ENCODE results near the gene SH3RF3. TPM values are rescaled to one million over a fixed set of nuclear protein-coding genes. Genes with fewer than 3 reads are reported as not detected.

SH3RF3 gene
- polyA plus RNA-seq, 2 donors: 1.1 to 1.3 TPM

DNA sequence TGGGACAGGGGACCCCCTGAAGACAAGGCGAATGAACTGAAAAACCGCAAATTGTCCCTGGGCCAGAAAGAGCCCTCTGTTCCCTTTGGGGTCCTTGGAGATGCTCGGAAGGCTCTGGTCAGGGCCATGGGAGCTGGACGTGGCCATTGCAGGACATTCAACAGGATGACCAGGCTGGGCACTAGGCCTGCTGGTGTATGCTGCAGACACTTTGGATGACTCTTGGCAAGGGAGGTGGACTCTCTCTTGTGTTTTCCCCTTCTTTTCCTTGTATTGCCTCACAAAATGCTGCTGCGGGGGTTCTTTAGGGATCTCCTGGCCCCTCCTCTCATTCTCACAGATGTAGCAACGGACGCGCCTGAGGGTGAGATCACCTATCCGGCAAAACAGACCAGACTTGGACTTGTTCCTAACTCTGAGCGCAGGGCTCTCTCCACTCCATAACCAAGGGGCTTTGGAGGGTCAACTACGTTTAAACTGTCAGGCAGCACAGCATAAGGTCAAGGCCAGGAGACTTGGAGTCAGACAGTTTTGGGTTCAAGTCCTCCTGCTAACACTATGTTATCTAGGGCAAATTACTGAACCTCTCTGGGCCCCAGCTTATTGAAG lies 41.8 kb upstream of the SH3RF3 start:
- no peaks in the 10 kb centered on the region for H3K4me1 ChIP-seq (ENCODE audit: control insufficient read depth in 2 of 2, insufficient read depth in 2 of 2, low read length in 1 of 2)
- no peaks in the 10 kb centered on the region for H3K9me3 ChIP-seq (ENCODE audit: control insufficient read depth in 2 of 2, insufficient read depth in 1 of 2, low read depth in 1 of 2, low read length in 1 of 2)
- no peaks in the 10 kb centered on the region for H3K27me3 ChIP-seq (ENCODE audit: control insufficient read depth in 1 of 2, insufficient read depth in 2 of 2, low read length in 2 of 2)
- 94 to 95% methylated on average over 11 of the region's 11 CpGs for WGBS, 2 donors
- H3K27ac ChIP-seq (ENCODE audit: low read depth in 2 of 2, low read length in 1 of 2): no peak overlapping the region
- no peak overlapping the region for H3K4me3 ChIP-seq (ENCODE audit: low read depth in 1 of 2, low read length in 2 of 2)
- no peaks in the 10 kb centered on the region for H3K36me3 ChIP-seq (ENCODE audit: control insufficient read depth in 2 of 2, insufficient read depth in 2 of 2, low read length in 1 of 2)

DNA sequence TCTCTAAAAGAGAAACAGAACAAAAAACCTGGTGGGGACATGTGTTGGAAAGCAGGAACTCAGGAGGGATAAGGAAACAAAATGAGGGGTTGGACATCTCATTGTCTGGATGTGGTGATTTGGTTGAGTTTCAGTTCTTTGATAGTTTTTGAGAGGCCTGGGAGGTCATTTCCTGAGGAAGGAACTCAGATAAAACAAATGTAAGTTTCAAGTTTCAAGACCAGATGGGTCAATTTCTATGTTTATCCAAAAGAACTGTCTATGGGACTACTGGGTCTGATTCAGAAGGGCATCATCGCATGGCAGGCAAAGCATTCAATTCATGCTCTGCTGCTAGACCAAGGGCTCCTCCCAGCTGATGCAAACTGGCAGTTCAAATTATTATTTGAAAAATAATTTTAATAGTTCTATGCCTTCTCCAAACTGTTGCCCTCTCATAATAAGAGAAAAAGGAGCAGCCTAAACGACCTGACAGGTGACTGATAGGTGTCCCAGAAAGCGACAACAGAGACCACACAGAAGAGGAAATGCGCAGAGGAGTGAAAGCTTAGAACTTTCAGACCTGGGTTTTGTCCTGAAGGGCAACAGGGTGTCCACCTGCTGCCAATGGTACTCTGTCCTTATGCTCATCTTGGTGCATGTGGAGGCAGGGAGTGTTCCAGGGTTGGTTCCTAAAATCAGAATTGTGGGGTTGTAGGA lies 39.3 kb upstream of the SH3RF3 start:
- no peaks in the 10 kb centered on the region for H3K36me3 ChIP-seq (ENCODE audit: control insufficient read depth in 2 of 2, insufficient read depth in 2 of 2, low read length in 1 of 2)
- H3K4me3 ChIP-seq (ENCODE audit: low read depth in 1 of 2, low read length in 2 of 2): no peak overlapping the region
- H3K4me1 ChIP-seq (ENCODE audit: control insufficient read depth in 2 of 2, insufficient read depth in 2 of 2, low read length in 1 of 2): no peaks in the 10 kb centered on the region
- no peaks in the 10 kb centered on the region for H3K9me3 ChIP-seq (ENCODE audit: control insufficient read depth in 2 of 2, insufficient read depth in 1 of 2, low read depth in 1 of 2, low read length in 1 of 2)
- 82 to 83% methylated on average over 4 of the region's 4 CpGs for WGBS, 2 donors
- H3K27me3 ChIP-seq (ENCODE audit: control insufficient read depth in 1 of 2, insufficient read depth in 2 of 2, low read length in 2 of 2): no peaks in the 10 kb centered on the region
- no peak overlapping the region for H3K27ac ChIP-seq (ENCODE audit: low read depth in 2 of 2, low read length in 1 of 2)

GRCh38 chr2:109091526-109091925 lies 37.5 kb upstream of the SH3RF3 start:
- Histone ChIP-seq H3K36me3 (ENCODE audit: control insufficient read depth in 2 of 2, insufficient read depth in 2 of 2, low read length in 1 of 2) (no peaks in the 10 kb centered on the region), H3K9me3 (ENCODE audit: control insufficient read depth in 2 of 2, insufficient read depth in 1 of 2, low read depth in 1 of 2, low read length in 1 of 2) (no peaks in the 10 kb centered on the region), H3K27ac (ENCODE audit: low read depth in 2 of 2, low read length in 1 of 2) (no peak overlapping the region), H3K4me1 (ENCODE audit: control insufficient read depth in 2 of 2, insufficient read depth in 2 of 2, low read length in 1 of 2) (no peaks in the 10 kb centered on the region), H3K4me3 (ENCODE audit: low read depth in 1 of 2, low read length in 2 of 2) (no peak overlapping the region), H3K27me3 (ENCODE audit: control insufficient read depth in 1 of 2, insufficient read depth in 2 of 2, low read length in 2 of 2) (no peaks in the 10 kb centered on the region)
- WGBS, 2 donors: 90 to 93% methylated on average over 4 of the region's 4 CpGs

DNA sequence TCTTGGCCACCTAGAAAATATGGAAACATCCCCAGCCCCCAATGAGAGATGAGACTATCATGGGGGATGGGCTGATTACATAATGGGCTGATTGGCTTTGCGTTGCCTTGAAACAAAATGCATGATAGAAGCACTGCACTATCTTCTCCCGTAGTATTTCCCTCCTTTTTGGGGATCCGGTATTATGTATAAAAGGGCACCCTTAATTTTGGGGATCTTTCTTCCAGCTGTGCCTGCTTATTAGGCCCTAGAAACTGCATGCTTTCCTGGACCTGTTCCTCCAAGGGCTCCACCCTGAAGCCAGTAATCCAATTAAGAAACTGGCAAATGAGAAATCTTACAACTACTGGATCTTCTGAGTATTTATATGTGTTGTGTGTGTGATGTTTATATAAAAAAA lies 34.9 kb upstream of the SH3RF3 start:
- no peak overlapping the region for H3K4me3 ChIP-seq (ENCODE audit: low read depth in 1 of 2, low read length in 2 of 2)
- whole genome bisulfite sequencing, 2 donors: 93 to 95% methylated on average over 3 of the region's 3 CpGs
- no peaks in the 10 kb centered on the region for H3K27me3 ChIP-seq (ENCODE audit: control insufficient read depth in 1 of 2, insufficient read depth in 2 of 2, low read length in 2 of 2)
- no peaks in the 10 kb centered on the region for H3K4me1 ChIP-seq (ENCODE audit: control insufficient read depth in 2 of 2, insufficient read depth in 2 of 2, low read length in 1 of 2)
- no peaks in the 10 kb centered on the region for H3K9me3 ChIP-seq (ENCODE audit: control insufficient read depth in 2 of 2, insufficient read depth in 1 of 2, low read depth in 1 of 2, low read length in 1 of 2)
- no peak overlapping the region for H3K27ac ChIP-seq (ENCODE audit: low read depth in 2 of 2, low read length in 1 of 2)
- no peaks in the 10 kb centered on the region for H3K36me3 ChIP-seq (ENCODE audit: control insufficient read depth in 2 of 2, insufficient read depth in 2 of 2, low read length in 1 of 2)

- Histone ChIP-seq H3K4me3 (ENCODE audit: low read depth in 1 of 2, low read length in 2 of 2) (no peak overlapping the region), H3K36me3 (ENCODE audit: control insufficient read depth in 2 of 2, insufficient read depth in 2 of 2, low read length in 1 of 2) (no peaks in the 10 kb centered on the region)
- 47 to 49% methylated on average over 3 of the region's 3 CpGs for WGBS, 2 donors
Measured at GRCh38 chr2:109098251-109098920, 30.6 kb upstream of the SH3RF3 start.

GRCh38 chr2:109098921-109099273 lies 30.1 kb upstream of the SH3RF3 start:
- Histone ChIP-seq H3K4me3 (ENCODE audit: low read depth in 1 of 2, low read length in 2 of 2) (no peak overlapping the region), H3K27me3 (ENCODE audit: control insufficient read depth in 1 of 2, insufficient read depth in 2 of 2, low read length in 2 of 2) (no peaks in the 10 kb centered on the region), H3K4me1 (ENCODE audit: control insufficient read depth in 2 of 2, insufficient read depth in 2 of 2, low read length in 1 of 2) (no peaks in the 10 kb centered on the region), H3K36me3 (ENCODE audit: control insufficient read depth in 2 of 2, insufficient read depth in 2 of 2, low read length in 1 of 2) (no peaks in the 10 kb centered on the region), H3K9me3 (ENCODE audit: control insufficient read depth in 2 of 2, insufficient read depth in 1 of 2, low read depth in 1 of 2, low read length in 1 of 2) (no peaks in the 10 kb centered on the region), H3K27ac (ENCODE audit: low read depth in 2 of 2, low read length in 1 of 2) (no peak overlapping the region)
- WGBS, 2 donors: 72% methylated on average over 7 of the region's 7 CpGs

More at GRCh38 chr2:109098251-109098920, 30.6 kb upstream of the SH3RF3 start:
- Histone ChIP-seq H3K27ac (ENCODE audit: low read depth in 2 of 2, low read length in 1 of 2) (no peak overlapping the region), H3K9me3 (ENCODE audit: control insufficient read depth in 2 of 2, insufficient read depth in 1 of 2, low read depth in 1 of 2, low read length in 1 of 2) (no peaks in the 10 kb centered on the region), H3K4me1 (ENCODE audit: control insufficient read depth in 2 of 2, insufficient read depth in 2 of 2, low read length in 1 of 2) (no peaks in the 10 kb centered on the region), H3K27me3 (ENCODE audit: control insufficient read depth in 1 of 2, insufficient read depth in 2 of 2, low read length in 2 of 2) (no peaks in the 10 kb centered on the region)

GRCh38 chr2:109102588-109103233 lies 26.3 kb upstream of the SH3RF3 start:
- H3K36me3 ChIP-seq (ENCODE audit: control insufficient read depth in 2 of 2, insufficient read depth in 2 of 2, low read length in 1 of 2): no peaks in the 10 kb centered on the region
- H3K4me3 ChIP-seq (ENCODE audit: low read depth in 1 of 2, low read length in 2 of 2): no peak overlapping the region
- H3K9me3 ChIP-seq (ENCODE audit: control insufficient read depth in 2 of 2, insufficient read depth in 1 of 2, low read depth in 1 of 2, low read length in 1 of 2): no peaks in the 10 kb centered on the region
- no peak overlapping the region for H3K27ac ChIP-seq (ENCODE audit: low read depth in 2 of 2, low read length in 1 of 2)
- no peaks in the 10 kb centered on the region for H3K27me3 ChIP-seq (ENCODE audit: control insufficient read depth in 1 of 2, insufficient read depth in 2 of 2, low read length in 2 of 2)
- WGBS, 2 donors: 38 to 46% methylated on average over 10 of the region's 10 CpGs
- no peaks in the 10 kb centered on the region for H3K4me1 ChIP-seq (ENCODE audit: control insufficient read depth in 2 of 2, insufficient read depth in 2 of 2, low read length in 1 of 2)

DNA sequence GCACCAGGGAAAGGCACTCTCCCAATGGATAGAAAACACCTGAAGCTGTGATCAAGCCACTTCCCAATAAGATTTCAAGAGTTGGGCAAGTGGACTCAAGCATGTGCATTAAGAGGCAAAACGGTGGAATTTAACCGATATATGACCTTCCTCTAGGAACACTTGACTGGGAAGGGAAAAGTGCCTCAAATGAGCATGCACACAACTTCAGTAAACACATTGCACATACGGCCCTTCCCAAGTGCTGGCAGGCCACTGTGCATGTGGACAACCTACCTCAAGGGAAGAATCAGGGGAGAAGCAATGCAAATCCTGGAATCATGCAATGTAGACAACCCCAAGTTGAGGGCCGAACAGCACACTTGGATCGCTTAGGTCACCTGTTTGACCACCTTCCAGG lies 23.9 kb upstream of the SH3RF3 start:
- no peak overlapping the region for H3K4me3 ChIP-seq (ENCODE audit: low read depth in 1 of 2, low read length in 2 of 2)
- no peaks in the 10 kb centered on the region for H3K36me3 ChIP-seq (ENCODE audit: control insufficient read depth in 2 of 2, insufficient read depth in 2 of 2, low read length in 1 of 2)
- no peaks in the 10 kb centered on the region for H3K9me3 ChIP-seq (ENCODE audit: control insufficient read depth in 2 of 2, insufficient read depth in 1 of 2, low read depth in 1 of 2, low read length in 1 of 2)
- 92 to 94% methylated on average over 5 of the region's 5 CpGs for WGBS, 2 donors
- H3K27ac ChIP-seq (ENCODE audit: low read depth in 2 of 2, low read length in 1 of 2): no peak overlapping the region
- H3K27me3 ChIP-seq (ENCODE audit: control insufficient read depth in 1 of 2, insufficient read depth in 2 of 2, low read length in 2 of 2): no peaks in the 10 kb centered on the region
- no peaks in the 10 kb centered on the region for H3K4me1 ChIP-seq (ENCODE audit: control insufficient read depth in 2 of 2, insufficient read depth in 2 of 2, low read length in 1 of 2)

DNA sequence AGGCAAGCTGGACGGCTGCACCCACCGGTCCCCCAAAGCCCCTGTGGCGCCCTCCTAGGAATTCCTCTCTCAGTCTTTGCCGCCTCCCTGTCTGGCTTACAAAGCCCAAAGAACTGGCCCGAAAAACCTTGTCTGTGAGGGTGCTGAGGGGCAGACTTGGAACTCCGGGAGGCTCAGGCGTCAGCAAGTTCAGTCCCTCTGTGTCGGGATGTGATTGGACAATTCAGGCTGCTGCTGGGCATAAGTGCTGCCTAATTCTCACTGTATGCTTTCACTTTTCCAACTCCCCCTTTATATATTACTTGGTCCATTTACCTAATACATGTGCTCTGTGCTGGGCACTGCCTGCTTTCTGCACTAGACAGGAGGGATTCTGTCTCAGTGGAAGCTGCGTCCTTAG lies 20.3 kb upstream of the SH3RF3 start:
- 87 to 93% methylated on average over 9 of the region's 9 CpGs for WGBS, 2 donors
- H3K27ac ChIP-seq (ENCODE audit: low read depth in 2 of 2, low read length in 1 of 2): no peak overlapping the region
- no peaks in the 10 kb centered on the region for H3K9me3 ChIP-seq (ENCODE audit: control insufficient read depth in 2 of 2, insufficient read depth in 1 of 2, low read depth in 1 of 2, low read length in 1 of 2)
- H3K4me1 ChIP-seq (ENCODE audit: control insufficient read depth in 2 of 2, insufficient read depth in 2 of 2, low read length in 1 of 2): no peaks in the 10 kb centered on the region
- H3K4me3 ChIP-seq (ENCODE audit: low read depth in 1 of 2, low read length in 2 of 2): no peak overlapping the region
- H3K27me3 ChIP-seq (ENCODE audit: control insufficient read depth in 1 of 2, insufficient read depth in 2 of 2, low read length in 2 of 2): no peaks in the 10 kb centered on the region
- no peaks in the 10 kb centered on the region for H3K36me3 ChIP-seq (ENCODE audit: control insufficient read depth in 2 of 2, insufficient read depth in 2 of 2, low read length in 1 of 2)
